GM20431 (cell line): ENCODE measurements around the gene TMEM164.

Experiments
- in situ Hi-C: fragments of 300-500 bp; cut with MseI, MboI; formaldehyde crosslinking; loops from one replicate; pipeline ENCODE4 v1.15.0; 2020; ENCODE audit warnings: low sequenced_read_pairs; ENCODE audit not compliant: unreplicated experiment

Gene TMEM164

DNA sequence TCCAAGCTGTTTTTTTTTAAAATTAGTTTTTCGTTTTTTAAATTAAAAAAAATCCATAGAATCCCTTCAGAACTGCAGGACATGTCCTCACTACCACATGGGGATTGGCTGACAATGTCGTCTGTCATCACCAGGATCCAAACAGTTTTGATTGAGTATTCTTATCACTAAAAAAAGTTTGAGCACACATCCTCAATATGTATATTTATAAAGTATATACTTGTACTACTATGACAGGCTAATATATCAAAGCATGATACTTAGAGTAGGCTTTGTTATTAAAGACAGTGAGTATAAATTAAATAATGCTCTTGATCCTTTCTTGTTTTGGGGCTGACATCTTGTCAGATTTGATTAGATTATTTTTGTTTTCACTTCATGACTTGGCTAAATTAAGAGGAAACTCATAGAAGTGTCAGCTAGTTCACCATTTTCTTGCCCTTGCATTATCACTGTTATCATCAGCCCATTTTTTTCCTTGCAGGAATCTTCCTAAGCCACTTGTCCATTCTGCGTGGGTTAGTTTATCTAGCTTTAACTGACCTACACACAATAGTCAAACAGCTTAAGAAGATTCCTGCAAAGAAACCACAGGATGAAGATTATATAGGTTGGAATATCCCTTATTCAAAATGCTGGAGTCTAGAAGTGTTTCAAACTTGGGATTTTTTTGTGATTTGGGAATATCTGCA is 222.2 kb downstream of the TMEM164 start:
- in situ Hi-C loops, result no loop called here

DNA sequence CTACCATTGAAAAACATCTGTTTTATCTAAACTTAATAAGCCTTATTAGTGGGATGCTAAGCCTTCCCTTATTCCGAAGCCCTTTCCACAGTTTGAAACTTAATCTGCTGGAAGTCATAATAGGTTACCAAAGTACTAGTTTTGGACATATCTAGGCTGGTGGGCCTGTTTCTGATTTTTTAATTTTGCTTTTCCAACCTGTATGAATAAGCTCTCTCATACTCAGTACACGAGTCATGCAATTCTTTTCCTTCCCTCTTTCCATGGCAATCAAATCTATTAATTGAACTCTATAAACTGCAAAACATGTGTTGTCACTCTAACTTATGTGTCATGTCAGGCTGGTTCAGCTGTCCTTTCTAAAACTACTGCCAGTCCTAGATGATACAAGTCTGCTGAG is 224.0 kb downstream of the TMEM164 start:
- in situ Hi-C loops, result no loop called here
